Keratinocyte (primary cell): ENCODE measurements around the gene ARMH3. TPM values are rescaled to one million over a fixed set of nuclear protein-coding genes. Genes with fewer than 3 reads are reported as not detected.

Experiments
- DNase-seq: peaks from one replicate; pipeline ENCODE4 v3.0.0-alpha.2; 2011; ENCODE audit warnings: low read depth, missing footprints, low spot score
- FAIRE-seq: peaks from 2 replicates; lab custom pipeline; 2011; peaks lifted over from hg19 to GRCh38; lab: Jason Lieb, UNC
- H2AFZ ChIP-seq: 2 replicates; pipeline ENCODE4 v1.6.0; 2012; ENCODE audit warnings: low read length, control low read depth, inconsistent platforms; ENCODE audit not compliant: control insufficient read depth
- H3K27ac ChIP-seq: 2 replicates; pipeline ENCODE4 v1.5.1; 2011; ENCODE audit warnings: low read length; ENCODE audit not compliant: control insufficient read depth, insufficient read depth
- H3K27me3 ChIP-seq: 3 replicates; pipeline ENCODE4 v1.6.0; 2011; ENCODE audit warnings: low read length; ENCODE audit not compliant: control insufficient read depth, insufficient read depth; ENCODE audit errors: extremely low read depth
- H3K36me3 ChIP-seq, 2 experiments: 2 replicates in 1 of 2; 3 replicates in 1 of 2; pipeline ENCODE4 v1.5.1; 2011; ENCODE audit warnings: low read length in 2 of 2, mild to moderate bottlenecking in 1 of 2; ENCODE audit not compliant: control insufficient read depth in 2 of 2, insufficient read depth in 2 of 2; ENCODE audit errors: extremely low read depth in 1 of 2
- H3K4me1 ChIP-seq: 3 replicates; pipeline ENCODE4 v1.5.1; 2011; ENCODE audit warnings: low read length; ENCODE audit not compliant: control insufficient read depth, insufficient read depth; ENCODE audit errors: extremely low read depth
- H3K4me2 ChIP-seq: 3 replicates; pipeline ENCODE4 v1.6.0; 2011; ENCODE audit warnings: low read depth, low read length; ENCODE audit not compliant: control insufficient read depth, insufficient read depth; ENCODE audit errors: extremely low read depth
- H3K4me3 ChIP-seq, 3 experiments: fragments of 200-600 bp in 1 of 3; sonication (generic) in 1 of 3; 2 replicates in 2 of 3; 3 replicates in 1 of 3; pipeline ENCODE4 v1.5.1; 2011 to 2016; ENCODE audit warnings: low read length in 3 of 3, mild to moderate bottlenecking in 3 of 3, control low read depth in 2 of 3, inconsistent platforms in 1 of 3, low read depth in 1 of 3, mixed read lengths in 1 of 3, mixed run types in 1 of 3, moderate library complexity in 1 of 3; ENCODE audit not compliant: control insufficient read depth in 2 of 3, insufficient read depth in 2 of 3; ENCODE audit errors: extremely low read depth in 1 of 3
- H3K79me2 ChIP-seq: 2 replicates; pipeline ENCODE4 v1.6.0; 2012; ENCODE audit warnings: low read length; ENCODE audit not compliant: control insufficient read depth, insufficient read depth
- H3K9ac ChIP-seq: 3 replicates; pipeline ENCODE4 v1.6.0; 2011; ENCODE audit warnings: low read length; ENCODE audit not compliant: control insufficient read depth, insufficient read depth; ENCODE audit errors: extremely low read depth
- H3K9me1 ChIP-seq: 3 replicates; pipeline ENCODE4 v1.6.0; 2011; ENCODE audit warnings: low read length; ENCODE audit not compliant: control insufficient read depth, insufficient read depth; ENCODE audit errors: extremely low read depth
- H3K9me3 ChIP-seq: 2 replicates; pipeline ENCODE4 v1.5.1; 2012; ENCODE audit warnings: low read depth, low read length; ENCODE audit not compliant: control insufficient read depth
- H4K20me1 ChIP-seq: 3 replicates; pipeline ENCODE4 v1.6.0; 2011; ENCODE audit warnings: low read length; ENCODE audit not compliant: control insufficient read depth, insufficient read depth; ENCODE audit errors: extremely low read depth
- CTCF ChIP-seq, 3 experiments: IDR thresholded peaks in 1 of 3; conservative IDR thresholded peaks in 1 of 3; optimal IDR thresholded peaks in 1 of 3; 2 replicates in 2 of 3; 3 replicates in 1 of 3; pipeline versions ENCODE3 to v1.5.1; 2011; ENCODE audit warnings: low read length in 3 of 3, mild to moderate bottlenecking in 3 of 3, moderate library complexity in 2 of 3, control low read depth in 1 of 3, inconsistent platforms in 1 of 3; ENCODE audit not compliant: insufficient read depth in 2 of 3; ENCODE audit errors: extremely low read depth in 1 of 3
- EZH2 ChIP-seq: IDR thresholded peaks from one replicate; pipeline ENCODE4 v1.6.1; 2012; ENCODE audit warnings: inconsistent platforms, mild to moderate bottlenecking, low read length, moderate library complexity
- dilution Hi-C: fragments of 300-500 bp; cut with MboI; formaldehyde crosslinking; loops from one replicate; pipeline ENCODE4 v1.7.0; 2020; ENCODE audit warnings: low sequenced_read_pairs; ENCODE audit not compliant: extremely low pct_ligation_motif_present
- polyA plus RNA-seq, 5 experiments: library from polyadenylated mRNA; depleted of rRNA in 3 of 5; stranded (reverse) in 3 of 5; stranded (forward) in 1 of 5; unstranded in 1 of 5; fragments of >200 nt; gene quantifications; 1 replicate in 1 of 5; 2 replicates in 3 of 5; 3 replicates in 1 of 5; pipeline versions ENCODE4 v1.2.1 to v1.2.3, GENCODE V29; 2011 to 2012; ENCODE audit warnings: missing spikeins in 2 of 5, low read depth in 1 of 5, low replicate concordance in 1 of 5

ARMH3 gene
- polyA plus RNA-seq, 1 donor (not counting 4 experiments of a cell fraction or from before 2014, with no cell fraction given) = 25.3 TPM

GRCh38 chr10:101826852-101827434, 229.0 kb downstream of the ARMH3 start:
- FAIRE-seq = no peak
- no peak overlapping the region for H3K27ac ChIP-seq
- H3K4me1 ChIP-seq = peaks cover 20% of the 10 kb centered on the region
- dilution Hi-C loops = no loop called here
- no peaks in the 10 kb centered on the region for H3K9me1 ChIP-seq
- no peak overlapping the region for H3K4me3 ChIP-seq
- no peak overlapping the region for H2AFZ ChIP-seq
- TF ChIP-seq EZH2 = no peak
- no peak for TF ChIP-seq CTCF (optimal IDR thresholded peaks at IDR 0.05 in 1 of 3, IDR thresholded peaks at IDR 0.05 in 1 of 3, conservative IDR thresholded peaks at IDR 0.05 in 1 of 3; ENCODE audit: extremely low read depth in 1 of 3, insufficient read depth in 2 of 3, low read length in 3 of 3)
- H3K27me3 ChIP-seq = no peaks in the 10 kb centered on the region
- no peak overlapping the region for H3K4me2 ChIP-seq
- no peaks in the 10 kb centered on the region for H3K79me2 ChIP-seq
- H3K36me3 ChIP-seq = peaks cover 0 to 11% of the 10 kb centered on the region in 2 experiments
- H3K9ac ChIP-seq = no peak overlapping the region
- H4K20me1 ChIP-seq = no peaks in the 10 kb centered on the region
- no peaks in the 10 kb centered on the region for H3K9me3 ChIP-seq
- no peak for DNase-seq

- FAIRE-seq = no peak
Measured at GRCh38 chr10:101824736-101825135, 231.2 kb downstream of the ARMH3 start.

More at GRCh38 chr10:101824736-101825135, 231.2 kb downstream of the ARMH3 start:
- no peak overlapping the region for H3K9ac ChIP-seq
- no peak for DNase-seq
- TF ChIP-seq CTCF (optimal IDR thresholded peaks at IDR 0.05 in 1 of 3, IDR thresholded peaks at IDR 0.05 in 1 of 3, conservative IDR thresholded peaks at IDR 0.05 in 1 of 3; ENCODE audit: extremely low read depth in 1 of 3, insufficient read depth in 2 of 3, low read length in 3 of 3) (no peak), EZH2 (no peak)
- dilution Hi-C loops = no loop called here
- H4K20me1 ChIP-seq = no peaks in the 10 kb centered on the region
- no peak overlapping the region for H3K4me2 ChIP-seq
- H3K9me3 ChIP-seq = no peaks in the 10 kb centered on the region
- H3K79me2 ChIP-seq = no peaks in the 10 kb centered on the region
- H2AFZ ChIP-seq = no peak overlapping the region
- peaks cover 4% of the 10 kb centered on the region for H3K4me1 ChIP-seq
- no peaks in the 10 kb centered on the region for H3K9me1 ChIP-seq
- no peak overlapping the region for H3K4me3 ChIP-seq
- H3K27ac ChIP-seq = no peak overlapping the region
- H3K36me3 ChIP-seq = peaks cover 0 to 11% of the 10 kb centered on the region in 2 experiments
- no peaks in the 10 kb centered on the region for H3K27me3 ChIP-seq
